ENCODE data around the gene SAE1.
"Not testable (repeated sequence)": the region's sequence is repeated elsewhere in the genome, so short reads cannot be mapped to it uniquely, and the experiment has no call there.

SAE1 gene

DNA sequence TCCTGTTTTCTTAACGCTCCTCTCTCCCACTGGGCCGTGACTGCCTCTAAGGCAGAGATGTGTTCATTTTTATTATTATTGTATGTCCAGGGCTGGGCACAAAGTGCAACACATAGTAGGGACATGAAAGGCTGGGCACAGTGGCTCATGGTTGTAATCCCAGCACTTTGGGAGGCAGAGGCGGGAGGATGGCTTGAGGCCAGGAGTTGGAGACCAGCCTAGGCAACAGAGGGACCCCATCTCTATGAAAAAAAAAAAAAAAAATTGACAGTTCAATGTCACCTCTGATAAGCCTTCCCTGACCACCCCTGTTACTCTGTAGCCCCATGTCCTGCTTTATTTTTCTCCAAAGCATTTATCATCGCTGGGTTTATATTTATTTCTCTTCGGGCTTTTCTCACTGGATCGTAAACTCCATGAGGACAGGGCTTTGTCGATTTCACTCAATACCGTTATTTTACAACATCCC lies 481 bp upstream of the SAE1 start:
- ATAC-seq (ENCODE audit: low read depth) (no peak), DNase-seq (ENCODE audit: low spot score in 2 of 2) (no peak)
- H3K4me3 Mint-ChIP-seq = peak overlapping the region; percentile 91
- peaks cover 26% of the 10 kb centered on the region for H3K4me1 Mint-ChIP-seq
- H3K36me3 Mint-ChIP-seq = no peaks in the 10 kb centered on the region
- H3K27me3 Mint-ChIP-seq = peaks cover under 1% of the 10 kb centered on the region
- H3K9me3 Mint-ChIP-seq = peaks cover 2% of the 10 kb centered on the region
- peak overlapping the region; percentile 97 for H3K27ac Mint-ChIP-seq

DNA sequence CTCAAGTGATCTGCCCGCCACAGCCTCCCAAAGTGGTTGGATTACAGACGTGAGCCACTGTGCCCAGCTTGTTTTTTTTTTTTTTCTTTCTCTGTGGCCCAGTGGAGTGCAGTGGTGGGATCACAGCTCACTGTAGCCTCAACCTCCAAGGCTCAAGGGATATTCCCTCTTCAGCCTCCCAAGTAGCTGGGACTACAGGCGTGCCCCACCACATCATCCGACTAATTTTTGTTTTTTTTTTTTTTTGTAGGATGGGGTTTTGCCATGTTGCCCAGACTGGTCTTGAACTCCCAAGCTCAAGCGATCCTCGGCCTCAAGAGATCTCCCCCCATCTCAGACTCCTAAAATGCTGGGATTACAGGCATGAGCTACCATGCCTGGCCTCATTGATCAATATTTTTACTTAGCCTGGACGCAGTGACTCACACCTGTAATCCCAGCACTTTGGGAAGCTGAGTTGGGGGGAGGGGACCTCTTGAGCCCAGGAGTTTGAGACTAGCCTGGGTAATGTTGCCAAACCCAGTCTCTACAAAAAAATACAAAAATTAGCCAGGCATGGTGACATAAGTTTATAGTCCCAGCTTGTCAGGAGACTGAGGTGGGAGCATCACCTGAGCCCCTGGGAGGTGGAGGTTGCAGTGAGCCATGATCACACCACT lies 1.7 kb downstream of the SAE1 start:
- H3K27me3 Mint-ChIP-seq = no peaks in the 10 kb centered on the region
- no peak for ATAC-seq (ENCODE audit: low read depth)
- no peaks in the 10 kb centered on the region for H3K36me3 Mint-ChIP-seq
- peak overlapping the region; percentile 91 for H3K4me3 Mint-ChIP-seq
- DNase-seq (ENCODE audit: low spot score in 2 of 2) = no peak
- peaks cover 29% of the 10 kb centered on the region for H3K4me1 Mint-ChIP-seq
- H3K27ac Mint-ChIP-seq = no peak overlapping the region
- peaks cover 2% of the 10 kb centered on the region for H3K9me3 Mint-ChIP-seq

DNA sequence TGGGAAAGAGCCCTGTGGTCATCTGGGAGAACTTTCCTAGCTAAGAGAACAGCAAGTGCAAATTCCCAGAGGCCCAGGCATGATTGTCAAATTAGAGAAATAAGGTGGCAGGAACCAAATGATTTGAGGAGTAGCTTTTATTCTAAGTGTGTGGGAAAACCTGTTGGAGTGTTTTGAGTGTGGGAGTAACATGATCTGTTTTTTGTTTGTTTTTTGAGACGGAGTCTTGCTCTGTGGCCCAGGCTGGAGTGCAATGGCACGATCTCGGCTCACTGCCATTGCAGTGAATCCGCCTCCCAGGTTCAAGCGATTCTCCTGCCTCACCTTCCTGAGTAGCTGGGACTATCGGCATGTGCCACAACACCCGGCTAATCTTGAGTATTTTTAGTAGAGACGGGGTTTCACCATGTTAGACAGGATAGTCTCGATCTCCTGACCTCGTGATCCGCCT lies 2.4 kb downstream of the SAE1 start:
- no peak for DNase-seq (ENCODE audit: low spot score in 2 of 2)
- no peak for ATAC-seq (ENCODE audit: low read depth)
- Mint-ChIP-seq H3K9me3 (peaks cover 2% of the 10 kb centered on the region), H3K4me1 (peaks cover 29% of the 10 kb centered on the region), H3K36me3 (no peaks in the 10 kb centered on the region), H3K27ac (no peak overlapping the region), H3K4me3 (no peak overlapping the region), H3K27me3 (no peaks in the 10 kb centered on the region)

DNA sequence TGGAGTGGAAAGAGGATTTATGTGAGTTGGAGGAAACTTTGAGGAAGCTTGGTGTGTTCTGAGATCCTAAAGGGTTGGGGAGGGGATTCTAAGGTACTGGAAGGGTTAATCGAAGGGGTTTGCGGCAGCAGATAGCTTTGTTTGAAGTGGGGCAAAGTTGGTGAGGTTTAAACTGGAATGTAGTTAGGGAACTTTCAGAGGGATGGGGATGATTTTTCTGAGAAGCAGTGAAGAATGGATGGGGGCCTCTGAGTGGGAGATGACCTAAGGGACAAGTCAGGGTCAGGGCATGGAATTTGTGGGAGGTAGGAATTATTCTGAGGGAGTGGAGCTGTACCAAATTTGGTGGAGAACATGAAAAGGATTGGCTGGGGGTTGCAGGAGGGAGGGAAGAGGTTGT lies 3.9 kb downstream of the SAE1 start:
- H3K27ac Mint-ChIP-seq = peak overlapping the region; percentile 6
- H3K4me1 Mint-ChIP-seq = peaks cover 34% of the 10 kb centered on the region
- H3K4me3 Mint-ChIP-seq = no peak overlapping the region
- H3K27me3 Mint-ChIP-seq = no peaks in the 10 kb centered on the region
- H3K9me3 Mint-ChIP-seq = peaks cover 2% of the 10 kb centered on the region
- ATAC-seq (ENCODE audit: low read depth) (no peak), DNase-seq (ENCODE audit: low spot score in 2 of 2) (no peak)
- peaks cover 2% of the 10 kb centered on the region for H3K36me3 Mint-ChIP-seq

DNA sequence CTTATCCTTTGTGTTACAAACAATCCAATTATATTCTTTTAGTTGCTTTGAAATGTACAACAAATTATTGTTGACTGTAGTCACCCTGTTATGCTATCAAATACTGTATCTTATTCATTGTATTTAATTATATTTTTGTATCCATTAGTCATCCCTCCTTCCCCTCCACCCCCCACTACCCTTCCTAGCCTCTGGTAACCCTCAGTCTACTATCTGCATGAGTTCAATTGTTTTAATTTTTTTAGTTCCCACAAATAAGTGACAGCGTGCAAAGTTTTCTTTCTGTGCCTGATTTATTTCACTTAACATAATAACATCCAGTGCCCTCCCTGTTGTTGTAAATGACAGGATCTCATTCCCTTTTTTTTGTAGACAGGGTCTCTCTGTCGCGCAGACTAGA lies 4.5 kb downstream of the SAE1 start:
- Mint-ChIP-seq H3K9me3 (peaks cover 2% of the 10 kb centered on the region), H3K36me3 (peaks cover 2% of the 10 kb centered on the region), H3K27ac (no peak overlapping the region), H3K27me3 (no peaks in the 10 kb centered on the region), H3K4me1 (peaks cover 34% of the 10 kb centered on the region), H3K4me3 (no peak overlapping the region)
- no peak for DNase-seq (ENCODE audit: low spot score in 2 of 2)
- ATAC-seq (ENCODE audit: low read depth) = no peak

DNA sequence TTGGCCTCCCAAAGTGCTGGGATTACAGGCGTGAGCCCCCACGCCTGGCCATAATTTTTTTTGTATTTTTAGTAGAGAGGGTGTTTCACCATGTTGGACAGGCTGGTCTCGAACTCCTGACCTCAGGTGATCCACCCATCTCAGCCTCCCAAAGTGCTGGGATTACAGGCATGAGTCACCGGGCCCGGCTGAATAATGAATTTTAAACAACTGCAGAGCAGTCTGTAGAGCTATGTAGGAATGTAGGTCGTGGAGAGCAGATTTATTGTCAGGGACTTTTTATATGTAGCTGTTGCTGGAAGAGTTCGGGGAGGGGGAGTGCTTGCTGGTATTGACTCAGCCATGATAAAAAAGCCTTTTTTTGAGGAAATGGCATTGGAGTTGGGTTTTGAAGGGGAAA lies 10.6 kb downstream of the SAE1 start:
- H3K4me1 Mint-ChIP-seq = peaks cover 13% of the 10 kb centered on the region
- H3K27ac Mint-ChIP-seq; H3K9me3 Mint-ChIP-seq; DNase-seq (ENCODE audit: low spot score in 2 of 2); ATAC-seq (ENCODE audit: low read depth); H3K27me3 Mint-ChIP-seq; H3K4me3 Mint-ChIP-seq: not testable (repeated sequence)
- H3K36me3 Mint-ChIP-seq = peaks cover 10% of the 10 kb centered on the region

DNA sequence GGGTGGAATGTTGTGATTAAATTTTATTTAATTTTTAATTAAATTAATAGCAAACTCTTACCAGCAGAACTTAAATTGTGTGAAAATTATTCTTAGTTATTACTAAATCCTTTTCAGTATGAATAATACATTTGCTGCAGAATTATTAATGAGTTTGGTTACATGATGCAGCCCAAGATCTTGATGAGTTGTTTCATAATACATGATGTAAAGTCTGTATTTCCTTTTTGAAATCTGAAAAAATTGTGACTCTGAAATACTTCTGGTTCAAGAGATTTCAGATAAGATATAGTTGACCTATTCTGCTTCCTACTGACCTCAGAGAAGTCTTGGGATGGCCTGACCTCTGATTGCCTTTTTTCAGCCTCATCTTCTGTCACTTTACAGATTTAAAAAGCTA lies 11.1 kb downstream of the SAE1 start:
- ATAC-seq (ENCODE audit: low read depth) = no peak
- Mint-ChIP-seq H3K4me1 (peaks cover 13% of the 10 kb centered on the region), H3K27ac (no peak overlapping the region), H3K36me3 (peaks cover 15% of the 10 kb centered on the region), H3K9me3 (no peaks in the 10 kb centered on the region), H3K27me3 (no peaks in the 10 kb centered on the region), H3K4me3 (no peak overlapping the region)
- no peak for DNase-seq (ENCODE audit: low spot score in 2 of 2)

DNA sequence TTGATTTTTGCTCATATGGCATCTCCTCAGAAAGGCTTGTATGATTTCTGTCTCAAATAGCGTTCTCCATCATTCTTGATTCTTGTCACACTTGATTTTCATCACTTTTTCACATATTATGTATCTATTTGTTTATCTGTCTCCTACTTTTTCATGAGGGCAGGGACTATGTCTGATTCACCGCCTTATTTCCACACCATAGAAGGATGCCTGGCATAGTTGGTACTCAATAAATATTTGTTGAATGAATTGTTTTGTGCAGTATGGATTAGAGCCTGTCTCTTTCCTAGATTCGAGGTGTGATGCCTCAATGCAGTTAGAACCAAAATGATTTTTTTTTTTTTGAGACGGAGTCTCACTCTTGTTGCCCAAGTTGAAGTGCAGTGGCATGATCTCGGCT lies 12.1 kb downstream of the SAE1 start:
- Mint-ChIP-seq H3K4me1 (peaks cover 16% of the 10 kb centered on the region), H3K36me3 (peaks cover 18% of the 10 kb centered on the region), H3K27ac (no peak overlapping the region), H3K27me3 (no peaks in the 10 kb centered on the region), H3K9me3 (no peaks in the 10 kb centered on the region), H3K4me3 (no peak overlapping the region)
- ATAC-seq (ENCODE audit: low read depth) = no peak
- DNase-seq (ENCODE audit: low spot score in 2 of 2) = no peak

DNA sequence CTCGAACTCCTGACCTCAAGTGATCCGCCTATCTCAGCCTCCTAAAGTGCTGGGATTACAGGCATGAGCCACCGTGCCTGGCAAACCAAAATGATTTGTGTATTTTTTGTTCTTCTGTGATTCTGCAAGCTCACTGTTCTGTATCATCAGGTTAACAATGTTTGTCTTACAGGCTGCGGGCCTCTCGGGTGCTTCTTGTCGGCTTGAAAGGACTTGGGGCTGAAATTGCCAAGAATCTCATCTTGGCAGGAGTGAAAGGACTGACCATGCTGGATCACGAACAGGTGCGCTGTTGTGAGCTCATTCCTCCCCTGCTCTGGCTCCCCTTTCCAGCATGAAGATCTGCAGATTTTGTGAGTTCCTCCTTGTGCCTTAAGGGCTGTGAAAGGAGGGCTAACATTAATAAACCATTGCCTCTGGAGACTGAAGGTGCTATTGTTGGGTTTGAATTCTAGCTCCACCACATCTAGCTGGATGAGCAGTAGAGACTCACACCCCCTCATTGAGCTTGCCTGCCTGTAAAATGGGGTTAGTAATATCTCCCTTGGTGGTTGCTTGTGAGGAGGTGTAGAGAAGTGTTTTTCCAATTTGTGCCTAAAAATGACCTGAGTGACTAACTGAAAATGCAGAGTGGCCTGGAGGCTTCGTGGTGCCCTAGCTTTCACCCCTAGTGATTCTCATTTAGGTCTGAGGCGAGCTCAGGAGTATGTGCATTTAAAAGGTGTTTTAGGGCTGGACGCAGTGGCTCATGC lies 12.9 kb downstream of the SAE1 start:
- Mint-ChIP-seq H3K27me3 (no peaks in the 10 kb centered on the region), H3K9me3 (no peaks in the 10 kb centered on the region), H3K27ac (no peak overlapping the region), H3K36me3 (peaks cover 20% of the 10 kb centered on the region), H3K4me1 (peaks cover 14% of the 10 kb centered on the region), H3K4me3 (no peak overlapping the region)
- no peak for DNase-seq (ENCODE audit: low spot score in 2 of 2)
- no peak for ATAC-seq (ENCODE audit: low read depth)

DNA sequence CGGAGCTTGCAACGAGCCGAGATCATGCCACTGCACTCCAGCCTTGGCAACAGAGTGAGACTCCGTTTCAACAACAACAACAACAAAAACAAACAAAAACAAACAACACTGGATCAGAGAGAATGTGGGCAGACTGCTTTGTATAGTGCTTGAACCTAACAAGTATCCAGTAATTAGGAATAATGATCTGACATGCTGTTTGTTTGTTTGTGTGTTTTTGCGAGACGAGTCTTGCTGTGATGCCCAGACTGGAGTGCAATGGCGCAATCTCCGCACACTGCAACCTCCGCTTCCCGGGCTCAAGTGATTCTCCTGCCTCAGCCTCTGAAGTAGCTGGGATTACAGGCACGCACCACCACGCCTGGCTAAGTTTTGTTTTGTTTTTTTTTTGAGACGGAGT lies 14.0 kb downstream of the SAE1 start:
- Mint-ChIP-seq H3K36me3 (peaks cover 19% of the 10 kb centered on the region), H3K27ac (no peak overlapping the region)

DNA sequence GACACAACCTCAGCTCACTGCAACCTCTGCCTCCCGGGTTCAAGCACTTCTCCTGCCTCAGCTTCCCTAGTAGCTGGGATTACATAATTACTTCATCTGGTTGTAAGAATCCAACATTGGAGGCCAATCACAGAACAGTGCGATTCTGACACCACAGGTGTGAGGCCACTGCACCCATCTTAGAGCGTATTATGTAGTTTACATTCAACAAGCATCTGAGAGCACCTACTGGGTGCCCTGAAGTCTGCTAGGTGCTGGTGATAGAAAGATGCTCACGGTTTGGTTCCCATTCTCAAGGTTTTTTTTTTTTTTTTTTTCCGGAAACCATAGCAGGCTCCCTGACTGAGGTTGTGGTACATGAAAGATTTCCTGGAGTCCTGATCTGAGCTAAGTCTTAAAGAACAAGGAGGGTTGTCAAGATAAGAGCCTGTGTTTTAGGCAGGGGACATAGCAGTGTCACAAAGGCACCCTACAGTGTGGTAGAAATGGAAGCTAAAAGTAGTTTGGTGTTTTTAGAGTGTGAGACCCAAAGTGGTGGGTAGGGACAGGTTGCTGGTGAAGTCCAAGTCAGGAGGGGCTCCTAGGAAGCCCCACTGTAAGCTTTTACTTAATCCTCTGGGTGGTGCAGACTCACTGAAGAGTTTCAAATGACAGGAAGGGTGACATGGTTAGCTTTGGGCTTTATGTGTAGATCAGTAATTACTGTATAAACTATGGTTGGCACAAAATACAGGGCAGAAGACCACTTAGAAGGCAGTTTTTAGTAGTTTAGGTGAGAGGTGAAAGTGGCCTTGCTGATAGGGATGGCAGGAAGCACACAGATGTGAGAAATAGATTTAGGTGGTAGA lies 15.2 kb downstream of the SAE1 start:
- Mint-ChIP-seq H3K9me3 (no peaks in the 10 kb centered on the region), H3K4me3 (no peak overlapping the region), H3K27me3 (no peaks in the 10 kb centered on the region), H3K27ac (no peak overlapping the region), H3K4me1 (peaks cover 11% of the 10 kb centered on the region), H3K36me3 (peaks cover 23% of the 10 kb centered on the region)
- DNase-seq (ENCODE audit: low spot score in 2 of 2) (no peak), ATAC-seq (ENCODE audit: low read depth) (no peak)

More for the DNA sequence above, 14.0 kb downstream of the SAE1 start:
- DNase-seq (ENCODE audit: low spot score in 2 of 2) = no peak
- H3K4me3 Mint-ChIP-seq = no peak overlapping the region
- no peaks in the 10 kb centered on the region for H3K9me3 Mint-ChIP-seq
- no peaks in the 10 kb centered on the region for H3K27me3 Mint-ChIP-seq
- peaks cover 11% of the 10 kb centered on the region for H3K4me1 Mint-ChIP-seq
- ATAC-seq (ENCODE audit: low read depth) = no peak

DNA sequence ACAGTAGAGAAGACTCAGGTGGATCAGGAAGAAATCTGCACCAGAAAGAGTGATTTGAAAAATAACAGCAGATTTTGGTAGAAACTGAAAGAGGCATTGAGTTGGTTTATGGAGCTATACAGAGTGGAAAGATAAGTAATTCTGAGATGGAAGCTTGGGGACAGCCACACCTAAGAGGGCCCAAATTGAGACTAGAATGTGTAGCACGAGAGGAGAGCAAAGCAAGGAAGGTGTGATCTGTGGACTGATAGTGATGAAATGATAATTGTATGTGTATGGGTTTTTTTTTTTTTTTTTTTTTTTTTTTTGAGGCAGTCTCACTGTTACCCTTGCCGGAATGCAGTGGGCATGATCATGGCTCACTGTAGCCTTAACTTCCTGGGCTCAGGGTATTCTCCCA lies 16.3 kb downstream of the SAE1 start:
- Mint-ChIP-seq H3K36me3 (peaks cover 29% of the 10 kb centered on the region), H3K27ac (no peak overlapping the region), H3K4me3 (no peak overlapping the region), H3K27me3 (no peaks in the 10 kb centered on the region), H3K4me1 (peaks cover 7% of the 10 kb centered on the region), H3K9me3 (no peaks in the 10 kb centered on the region)
- ATAC-seq (ENCODE audit: low read depth) (no peak), DNase-seq (ENCODE audit: low spot score in 2 of 2) (no peak)

DNA sequence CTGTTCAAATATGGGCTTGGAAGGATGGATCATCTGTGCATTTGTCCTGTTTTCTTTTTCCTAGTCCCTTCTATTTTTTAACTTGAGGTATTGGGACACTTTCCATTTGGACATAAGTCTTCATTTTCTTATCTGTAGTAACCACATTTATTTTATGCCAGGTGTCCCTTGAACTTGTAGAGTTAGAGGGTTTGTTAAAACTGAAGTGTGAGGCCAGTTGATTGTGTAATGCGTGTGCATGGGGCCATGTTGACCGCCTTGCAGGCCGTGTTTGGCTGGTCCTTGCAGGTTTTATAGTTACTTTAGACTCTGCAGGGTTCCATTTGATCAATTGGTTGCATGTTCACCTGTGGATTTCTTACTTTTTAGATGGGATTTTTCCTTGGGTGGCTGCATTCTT lies 21.0 kb downstream of the SAE1 start:
- H3K4me3 Mint-ChIP-seq = no peak overlapping the region
- no peak for DNase-seq (ENCODE audit: low spot score in 2 of 2)
- no peaks in the 10 kb centered on the region for H3K27me3 Mint-ChIP-seq
- no peaks in the 10 kb centered on the region for H3K9me3 Mint-ChIP-seq
- peaks cover 27% of the 10 kb centered on the region for H3K36me3 Mint-ChIP-seq
- no peak for ATAC-seq (ENCODE audit: low read depth)
- H3K4me1 Mint-ChIP-seq = peaks cover 5% of the 10 kb centered on the region
- no peak overlapping the region for H3K27ac Mint-ChIP-seq

DNA sequence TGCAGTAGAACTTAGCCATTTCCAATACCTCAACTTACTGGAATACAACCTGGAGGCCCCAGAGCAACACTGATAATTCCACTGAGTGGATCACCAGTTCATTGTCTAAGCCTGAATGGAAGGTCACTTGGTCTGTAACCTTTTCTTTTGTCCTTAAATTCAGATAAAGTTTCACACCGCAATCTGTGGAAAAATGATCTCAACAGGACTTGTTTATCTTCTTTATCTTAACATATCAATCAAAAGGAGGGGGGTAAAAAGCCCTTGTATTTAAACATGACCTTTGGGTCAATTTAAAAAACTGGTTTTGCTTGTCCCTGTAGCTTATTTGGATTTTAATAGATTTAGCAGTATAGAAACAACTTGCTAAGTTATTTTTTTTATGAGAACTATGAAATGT lies 21.6 kb downstream of the SAE1 start:
- ATAC-seq (ENCODE audit: low read depth) = no peak
- Mint-ChIP-seq H3K27me3 (no peaks in the 10 kb centered on the region), H3K27ac (no peak overlapping the region), H3K4me1 (peaks cover 7% of the 10 kb centered on the region), H3K36me3 (peaks cover 26% of the 10 kb centered on the region), H3K9me3 (no peaks in the 10 kb centered on the region), H3K4me3 (no peak overlapping the region)
- DNase-seq (ENCODE audit: low spot score in 2 of 2) = no peak
